HG03571 (cell line): ENCODE results near the gene ZBTB40.

Experiments used
- ATAC-seq: cut with Tn5 transposase; IDR thresholded peaks from one replicate; pipeline ENCODE4 v1.9.1; 2021; ENCODE audit not compliant: unreplicated experiment

ZBTB40 gene

GRCh38 chr1:22451702-22452480 is at the start of gene ZBTB40:
ZBTB40 (plus strand) TSS chr1:22451851; CDS start chr1:22489949, 38,098 bp downstream.
- peak; percentile 70 for ATAC-seq

GRCh38 chr1:22402356-22403053 is 49.1 kb upstream of the ZBTB40 start:
- ATAC-seq: no peak

GRCh38 chr1:22404486-22404885 is 47.2 kb upstream of the ZBTB40 start:
- no peak for ATAC-seq

- no peak for ATAC-seq
These were observed 44.7 kb upstream of the ZBTB40 start for GRCh38 chr1:22406722-22407495.

GRCh38 chr1:22408230-22408629 is 43.4 kb upstream of the ZBTB40 start:
- ATAC-seq: no peak

GRCh38 chr1:22410401-22410800 is 41.2 kb upstream of the ZBTB40 start:
- ATAC-seq: no peak

- no peak for ATAC-seq
These were observed 40.6 kb upstream of the ZBTB40 start for GRCh38 chr1:22410928-22411495.

- no peak for ATAC-seq
These were observed 40.1 kb upstream of the ZBTB40 start for GRCh38 chr1:22411589-22411988.

- ATAC-seq: no peak
These were observed 38.5 kb upstream of the ZBTB40 start for GRCh38 chr1:22412932-22413727.

- no peak for ATAC-seq
These were observed 37.9 kb upstream of the ZBTB40 start for GRCh38 chr1:22413799-22414198.

- no peak for ATAC-seq
These were observed 37.4 kb upstream of the ZBTB40 start for GRCh38 chr1:22414244-22414751.

- no peak for ATAC-seq
These were observed 36.2 kb upstream of the ZBTB40 start for GRCh38 chr1:22415489-22415888.

GRCh38 chr1:22416555-22417454 is 34.8 kb upstream of the ZBTB40 start:
- ATAC-seq: no peak

- no peak for ATAC-seq
These were observed 34.2 kb upstream of the ZBTB40 start for GRCh38 chr1:22417466-22417865.

GRCh38 chr1:22418312-22418711 is 33.3 kb upstream of the ZBTB40 start:
- ATAC-seq: no peak

GRCh38 chr1:22418933-22419382 is 32.7 kb upstream of the ZBTB40 start:
- no peak for ATAC-seq

- ATAC-seq: no peak
These were observed 31.1 kb upstream of the ZBTB40 start for GRCh38 chr1:22420455-22421053.

GRCh38 chr1:22426781-22427180 is 24.9 kb upstream of the ZBTB40 start:
- ATAC-seq: no peak

GRCh38 chr1:22428672-22429071 is 23.0 kb upstream of the ZBTB40 start:
- no peak for ATAC-seq
